Measurements from ENCODE around the gene POLR3GL.

POLR3GL gene

GRCh38 chr1:145988773-145989172 lies 24.3 kb downstream of the POLR3GL start:
- no peaks in the 10 kb centered on the region for H3K27me3 ChIP-seq (ENCODE audit: insufficient read depth, poor library complexity, severe bottlenecking)
- no peak for DNase-seq (ENCODE audit: low read depth in 1 of 2, low spot score in 1 of 2)
- no peak overlapping the region for H3K4me3 ChIP-seq (replicated peaks; ENCODE audit: insufficient read depth, low read length)
- no peak overlapping the region for H3K27ac ChIP-seq (replicated peaks)
- TF ChIP-seq SPI1 (IDR thresholded peaks at IDR 0.05; ENCODE audit: borderline replicate concordance, low read depth) (no peak), GABPA (IDR thresholded peaks at IDR 0.05; ENCODE audit: low read depth) (no peak), REST (IDR thresholded peaks at IDR 0.05; ENCODE audit: insufficient replicate concordance, low read depth) (no peak), CTCF (IDR thresholded peaks at IDR 0.05; ENCODE audit: insufficient read depth, low read length) (no peak), POLR2AphosphoS5 (IDR thresholded peaks at IDR 0.05; ENCODE audit: low read depth) (no peak)

- no peak for TF ChIP-seq REST (IDR thresholded peaks at IDR 0.05; ENCODE audit: insufficient replicate concordance, low read depth)
- no peak for DNase-seq (ENCODE audit: low read depth in 1 of 2, low spot score in 1 of 2)
- H3K27ac ChIP-seq (replicated peaks) = no peak overlapping the region
- H3K4me3 ChIP-seq (replicated peaks; ENCODE audit: insufficient read depth, low read length) = no peak overlapping the region
- no peaks in the 10 kb centered on the region for H3K27me3 ChIP-seq (ENCODE audit: insufficient read depth, poor library complexity, severe bottlenecking)
Observed at GRCh38 chr1:145990249-145990855, 25.9 kb downstream of the POLR3GL start.

- Histone ChIP-seq H3K27ac (replicated peaks) (no peak overlapping the region), H3K4me3 (replicated peaks; ENCODE audit: insufficient read depth, low read length) (no peak overlapping the region), H3K27me3 (ENCODE audit: insufficient read depth, poor library complexity, severe bottlenecking) (no peaks in the 10 kb centered on the region)
- no peak for TF ChIP-seq CTCF (IDR thresholded peaks at IDR 0.05; ENCODE audit: insufficient read depth, low read length)
- no peak for TF ChIP-seq REST (IDR thresholded peaks at IDR 0.05; ENCODE audit: insufficient replicate concordance, low read depth)
- TF ChIP-seq GABPA (IDR thresholded peaks at IDR 0.05; ENCODE audit: low read depth) = no peak
- peak; percentile 96 for TF ChIP-seq POLR2AphosphoS5 (IDR thresholded peaks at IDR 0.05; ENCODE audit: low read depth)
- TF ChIP-seq SPI1 (IDR thresholded peaks at IDR 0.05; ENCODE audit: borderline replicate concordance, low read depth) = peak; percentile 25; the same call in 1 of the 2 replicates
- peak in 1 of 2 experiments; percentile 30 for DNase-seq (ENCODE audit: low read depth in 1 of 2, low spot score in 1 of 2)
Observed at GRCh38 chr1:145991735-145992412, 27.4 kb downstream of the POLR3GL start.

Data from HL-60 (cell line).